SU-DHL-6 (cell line): ENCODE results near the gene EHBP1.
"Not testable (repeated sequence)": the region's sequence is repeated elsewhere in the genome, so short reads cannot be mapped to it uniquely, and the experiment has no call there.

Source experiments
- H2AFZ ChIP-seq: fragments of 200-600 bp; sonication (generic); 2 replicates; pipeline ENCODE4 v1.6.1; 2014; ENCODE audit warnings: low read depth, mild to moderate bottlenecking, moderate library complexity, mixed read lengths, antibody characterized with exemption, low read length; ENCODE audit not compliant: severe bottlenecking
- H3F3A ChIP-seq: fragments of 200-600 bp; shearing (Covaris generic); 2 replicates; pipeline ENCODE4 v1.6.0; 2016; ENCODE audit warnings: antibody characterized with exemption, mild to moderate bottlenecking; ENCODE audit not compliant: insufficient read depth
- H3K27ac ChIP-seq: fragments of 200-600 bp; sonication (generic); 2 replicates; pipeline ENCODE4 v1.5.1; 2016; ENCODE audit warnings: low read depth, mild to moderate bottlenecking, low read length, moderate library complexity, mixed read lengths
- H3K27me3 ChIP-seq: fragments of 200-600 bp; sonication (generic), shearing (Covaris generic); 2 replicates; pipeline ENCODE4 v1.6.0; 2014; ENCODE audit warnings: mild to moderate bottlenecking, low read length
- H3K36me3 ChIP-seq: fragments of 200-600 bp; sonication (generic); 2 replicates; pipeline ENCODE4 v1.6.1; 2014; ENCODE audit warnings: mild to moderate bottlenecking, low read length, mixed read lengths
- H3K4me2 ChIP-seq: fragments of 300-600, 200-600 bp; shearing (Covaris generic), sonication (generic); 2 replicates; pipeline ENCODE4 v1.6.0; 2014; ENCODE audit warnings: low read length, low read depth, mild to moderate bottlenecking; ENCODE audit not compliant: poor library complexity, severe bottlenecking
- H3K4me3 ChIP-seq: fragments of 200-600 bp; sonication (generic); 2 replicates; pipeline ENCODE4 v1.5.1; 2014; ENCODE audit warnings: antibody characterized with exemption, low read length, mild to moderate bottlenecking, mixed read lengths; ENCODE audit not compliant: insufficient read depth, poor library complexity, severe bottlenecking
- H3K79me2 ChIP-seq: fragments of 200-600 bp; sonication (generic); 2 replicates; pipeline ENCODE4 v1.6.1; 2014; ENCODE audit warnings: mild to moderate bottlenecking, low read length, moderate library complexity; ENCODE audit not compliant: insufficient read depth
- H3K9ac ChIP-seq: fragments of 200-600 bp; sonication (generic); 2 replicates; pipeline ENCODE4 v1.7.0; 2014; ENCODE audit warnings: mild to moderate bottlenecking, low read length
- H3K9me2 ChIP-seq: fragments of 200-600 bp; sonication (generic); replicated peaks from 2 replicates; pipeline ENCODE4 v1.6.1; 2014; ENCODE audit warnings: low read length; ENCODE audit not compliant: insufficient read depth
- H3K9me3 ChIP-seq: fragments of 200-600 bp; sonication (generic); 2 replicates; pipeline ENCODE4 v1.6.1; 2014; ENCODE audit warnings: low read length, mixed read lengths; ENCODE audit not compliant: insufficient read depth
- H4K20me1 ChIP-seq: fragments of 200-600 bp; sonication (generic); 2 replicates; pipeline ENCODE4 v1.6.1; 2014; ENCODE audit warnings: low read depth, mild to moderate bottlenecking, antibody characterized with exemption, low read length, moderate library complexity, mixed read lengths
- CTCF ChIP-seq: fragments of 200-600 bp; sonication (generic); IDR thresholded peaks from one replicate; pipeline ENCODE4 v1.5.1; 2017; ENCODE audit warnings: antibody characterized with exemption, mild to moderate bottlenecking, low read length, moderate library complexity; ENCODE audit not compliant: insufficient read depth, poor library complexity, severe bottlenecking
- EZH2phosphoT487 ChIP-seq: fragments of 200-600 bp; sonication (generic), shearing (Covaris generic); conservative IDR thresholded peaks from 2 replicates; pipeline ENCODE4 v1.6.1; 2018; ENCODE audit warnings: mild to moderate bottlenecking, antibody characterized with exemption, low read length, moderate library complexity, mixed read lengths

EHBP1 gene

GRCh38 chr2:62747169-62747568 is 41.7 kb downstream of the EHBP1 start:
- H3K4me3 ChIP-seq: no peak overlapping the region
- H3K27me3 ChIP-seq: no peaks in the 10 kb centered on the region
- H3K9me2 ChIP-seq: no peaks in the 10 kb centered on the region
- H3K4me2 ChIP-seq: no peak overlapping the region
- H3K27ac ChIP-seq: no peak overlapping the region
- no peaks in the 10 kb centered on the region for H3K79me2 ChIP-seq
- H4K20me1 ChIP-seq: 0 out of 2 replicates have a peak, but pooled peaks cover 9% of the 10 kb centered on the region
- H3K36me3 ChIP-seq: no peaks in the 10 kb centered on the region
- TF ChIP-seq CTCF (no peak), EZH2phosphoT487 (no peak)
- no peaks in the 10 kb centered on the region for H3F3A ChIP-seq
- H3K9ac ChIP-seq: no peak overlapping the region
- no peak overlapping the region for H2AFZ ChIP-seq
- no peaks in the 10 kb centered on the region for H3K9me3 ChIP-seq

- Histone ChIP-seq H3K4me2 (no peak overlapping the region), H3K79me2 (no peaks in the 10 kb centered on the region), H4K20me1 (0 out of 2 replicates have a peak, but pooled peaks cover 9% of the 10 kb centered on the region), H3K9me3 (no peaks in the 10 kb centered on the region), H3K27me3 (no peaks in the 10 kb centered on the region), H3K9ac (no peak overlapping the region), H3F3A (no peaks in the 10 kb centered on the region), H3K27ac (no peak overlapping the region), H3K4me3 (no peak overlapping the region), H3K9me2 (no peaks in the 10 kb centered on the region), H2AFZ (no peak overlapping the region), H3K36me3 (no peaks in the 10 kb centered on the region)
- TF ChIP-seq CTCF: no peak
- no peak for TF ChIP-seq EZH2phosphoT487
Observed at GRCh38 chr2:62747876-62748275, 42.4 kb downstream of the EHBP1 start.

- H3K4me3 ChIP-seq, H3K9me3 ChIP-seq, H3K36me3 ChIP-seq, H3F3A ChIP-seq, H4K20me1 ChIP-seq, H3K9ac ChIP-seq, H3K79me2 ChIP-seq, H2AFZ ChIP-seq, H3K27ac ChIP-seq, H3K4me2 ChIP-seq, H3K9me2 ChIP-seq, H3K27me3 ChIP-seq: not testable (repeated sequence)
Observed at GRCh38 chr2:62749111-62749510, 43.6 kb downstream of the EHBP1 start.

- TF ChIP-seq EZH2phosphoT487 (no peak), CTCF (no peak)
- Histone ChIP-seq H3K4me2 (no peak overlapping the region), H3F3A (no peaks in the 10 kb centered on the region), H3K9me2 (no peaks in the 10 kb centered on the region), H3K9ac (no peak overlapping the region), H3K4me3 (no peak overlapping the region), H3K9me3 (no peaks in the 10 kb centered on the region), H3K36me3 (no peaks in the 10 kb centered on the region), H2AFZ (no peak overlapping the region), H3K27me3 (no peaks in the 10 kb centered on the region), H4K20me1 (no peaks in the 10 kb centered on the region), H3K27ac (no peak overlapping the region), H3K79me2 (no peaks in the 10 kb centered on the region)
Observed at GRCh38 chr2:62757029-62757428, 51.5 kb downstream of the EHBP1 start.
